MM.1S (cell line): ENCODE data around the gene CACNA1C.

Experiments used
- DNase-seq: peaks from one replicate; pipeline ENCODE4 v3.0.0-alpha.2; 2015
- H2AFZ ChIP-seq: fragments of 300-600 bp; sonication (generic); 2 replicates; pipeline ENCODE4 v1.6.0; 2016; ENCODE audit warnings: antibody characterized with exemption, low read length
- H3F3A ChIP-seq: fragments of 300-600 bp; sonication (generic); 2 replicates; pipeline ENCODE4 v1.6.1; 2016; ENCODE audit warnings: mild to moderate bottlenecking, antibody characterized with exemption, low read length, moderate library complexity, mixed read lengths; ENCODE audit not compliant: insufficient read depth
- H3K27ac ChIP-seq: fragments of 300-600 bp; sonication (generic); 2 replicates; pipeline ENCODE4 v1.5.1; 2016; ENCODE audit warnings: mild to moderate bottlenecking, low read length
- H3K27me3 ChIP-seq: fragments of 300-600 bp; sonication (generic); replicated peaks from 2 replicates; pipeline ENCODE4 v1.6.0; 2016; ENCODE audit warnings: low read length; ENCODE audit not compliant: insufficient read depth
- H3K36me3 ChIP-seq: fragments of 300-600 bp; sonication (generic); replicated peaks from 2 replicates; pipeline ENCODE4 v1.6.1; 2016; ENCODE audit warnings: mild to moderate bottlenecking, low read length, mixed read lengths; ENCODE audit not compliant: insufficient read depth
- H3K4me1 ChIP-seq: fragments of 300-600 bp; sonication (generic); 2 replicates; pipeline ENCODE4 v1.6.1; 2016; ENCODE audit warnings: low read length, mixed read lengths
- H3K4me2 ChIP-seq: fragments of 300-600 bp; sonication (generic); 2 replicates; pipeline ENCODE4 v1.6.0; 2016; ENCODE audit warnings: low read depth, low read length
- H3K4me3 ChIP-seq: fragments of 300-600 bp; sonication (generic); 2 replicates; pipeline ENCODE4 v1.5.1; 2016; ENCODE audit warnings: low read length, mixed read lengths
- H3K79me2 ChIP-seq: fragments of 300-600 bp; sonication (generic); 2 replicates; pipeline ENCODE4 v1.6.1; 2016; ENCODE audit warnings: mixed run types, low read length, mixed read lengths
- H3K9ac ChIP-seq: fragments of 300-600 bp; sonication (generic); 2 replicates; pipeline ENCODE4 v1.6.1; 2016; ENCODE audit warnings: low read length, mixed read lengths
- H3K9me2 ChIP-seq: fragments of 300-600 bp; sonication (generic); replicated peaks from 2 replicates; pipeline ENCODE4 v1.6.1; 2016; ENCODE audit warnings: mild to moderate bottlenecking, low read length, mixed read lengths; ENCODE audit not compliant: insufficient read depth
- H3K9me3 ChIP-seq: fragments of 300-600 bp; sonication (generic); replicated peaks from 2 replicates; pipeline ENCODE4 v1.6.1; 2016; ENCODE audit warnings: mild to moderate bottlenecking, low read length, mixed read lengths; ENCODE audit not compliant: insufficient read depth
- H4K20me1 ChIP-seq: fragments of 300-600 bp; sonication (generic); 2 replicates; pipeline ENCODE4 v1.6.1; 2016; ENCODE audit warnings: mild to moderate bottlenecking, low read length, moderate library complexity, mixed read lengths; ENCODE audit not compliant: insufficient read depth
- EZH2 ChIP-seq: fragments of 300-600 bp; sonication (generic); optimal IDR thresholded peaks from 2 replicates; pipeline ENCODE3; 2017; ENCODE audit warnings: low read depth, mild to moderate bottlenecking, antibody characterized with exemption, low read length, mixed read lengths
- EZH2phosphoT487 ChIP-seq: fragments of 300-600 bp; sonication (generic); IDR thresholded peaks from 2 replicates; pipeline ENCODE4 v1.6.1; 2018; ENCODE audit warnings: antibody characterized with exemption, low read length
- TF ChIP-seq, protein P1 (sequence below): fragments of 300-600 bp; sonication (generic); IDR thresholded peaks from 2 replicates; pipeline ENCODE4 v1.5.1; 2016; ENCODE audit warnings: antibody characterized with exemption, low read length, mixed read lengths

CACNA1C gene

DNA sequence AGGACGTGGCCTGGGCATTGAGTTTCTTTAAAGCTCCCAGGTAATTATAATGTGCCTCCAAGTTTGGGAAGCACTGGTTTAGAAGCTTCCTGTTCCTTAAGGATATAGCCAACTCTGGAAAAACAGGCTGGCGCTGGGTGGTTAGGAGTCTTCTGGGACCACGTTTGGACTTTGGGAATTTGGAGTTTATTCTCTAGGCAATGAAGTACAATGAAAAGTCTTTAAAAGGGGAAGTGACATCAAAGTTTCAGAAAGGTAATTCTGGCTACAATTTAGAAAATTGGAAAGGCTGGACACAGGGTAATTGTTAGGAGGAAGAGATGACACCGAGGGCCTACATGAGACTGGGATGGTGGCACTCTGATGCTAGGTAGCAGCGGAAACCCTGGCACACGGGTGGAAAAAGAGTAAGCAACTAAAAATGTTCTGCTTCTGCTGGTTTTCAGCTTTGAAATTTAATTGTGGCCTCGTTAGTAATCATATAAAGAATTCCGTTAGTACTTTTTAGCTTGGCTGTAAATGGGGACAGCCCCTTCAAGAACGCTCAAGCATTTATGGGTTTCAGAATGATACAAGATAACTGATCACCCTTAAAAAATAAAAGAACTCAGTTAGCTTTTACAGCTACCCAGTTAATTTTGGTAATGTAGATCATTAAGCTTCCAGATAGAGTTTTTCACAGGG lies 35.8 kb upstream of the CACNA1C start:
- DNase-seq, result no peak
- Histone ChIP-seq H4K20me1 (no peaks in the 10 kb centered on the region), H3K27ac (no peak overlapping the region), H3K9ac (no peak overlapping the region), H3K4me2 (no peak overlapping the region), H3K9me2 (no peaks in the 10 kb centered on the region), H3K9me3 (no peaks in the 10 kb centered on the region), H3K4me3 (no peak overlapping the region), H3K79me2 (no peaks in the 10 kb centered on the region), H3K4me1 (no peaks in the 10 kb centered on the region), H3F3A (no peaks in the 10 kb centered on the region), H2AFZ (no peak overlapping the region), H3K36me3 (no peaks in the 10 kb centered on the region), H3K27me3 (no peaks in the 10 kb centered on the region)
- TF ChIP-seq EZH2phosphoT487 (no peak), EZH2 (no peak)
- TF ChIP-seq, protein P1, sequence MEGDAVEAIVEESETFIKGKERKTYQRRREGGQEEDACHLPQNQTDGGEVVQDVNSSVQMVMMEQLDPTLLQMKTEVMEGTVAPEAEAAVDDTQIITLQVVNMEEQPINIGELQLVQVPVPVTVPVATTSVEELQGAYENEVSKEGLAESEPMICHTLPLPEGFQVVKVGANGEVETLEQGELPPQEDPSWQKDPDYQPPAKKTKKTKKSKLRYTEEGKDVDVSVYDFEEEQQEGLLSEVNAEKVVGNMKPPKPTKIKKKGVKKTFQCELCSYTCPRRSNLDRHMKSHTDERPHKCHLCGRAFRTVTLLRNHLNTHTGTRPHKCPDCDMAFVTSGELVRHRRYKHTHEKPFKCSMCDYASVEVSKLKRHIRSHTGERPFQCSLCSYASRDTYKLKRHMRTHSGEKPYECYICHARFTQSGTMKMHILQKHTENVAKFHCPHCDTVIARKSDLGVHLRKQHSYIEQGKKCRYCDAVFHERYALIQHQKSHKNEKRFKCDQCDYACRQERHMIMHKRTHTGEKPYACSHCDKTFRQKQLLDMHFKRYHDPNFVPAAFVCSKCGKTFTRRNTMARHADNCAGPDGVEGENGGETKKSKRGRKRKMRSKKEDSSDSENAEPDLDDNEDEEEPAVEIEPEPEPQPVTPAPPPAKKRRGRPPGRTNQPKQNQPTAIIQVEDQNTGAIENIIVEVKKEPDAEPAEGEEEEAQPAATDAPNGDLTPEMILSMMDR, result no peak

DNA sequence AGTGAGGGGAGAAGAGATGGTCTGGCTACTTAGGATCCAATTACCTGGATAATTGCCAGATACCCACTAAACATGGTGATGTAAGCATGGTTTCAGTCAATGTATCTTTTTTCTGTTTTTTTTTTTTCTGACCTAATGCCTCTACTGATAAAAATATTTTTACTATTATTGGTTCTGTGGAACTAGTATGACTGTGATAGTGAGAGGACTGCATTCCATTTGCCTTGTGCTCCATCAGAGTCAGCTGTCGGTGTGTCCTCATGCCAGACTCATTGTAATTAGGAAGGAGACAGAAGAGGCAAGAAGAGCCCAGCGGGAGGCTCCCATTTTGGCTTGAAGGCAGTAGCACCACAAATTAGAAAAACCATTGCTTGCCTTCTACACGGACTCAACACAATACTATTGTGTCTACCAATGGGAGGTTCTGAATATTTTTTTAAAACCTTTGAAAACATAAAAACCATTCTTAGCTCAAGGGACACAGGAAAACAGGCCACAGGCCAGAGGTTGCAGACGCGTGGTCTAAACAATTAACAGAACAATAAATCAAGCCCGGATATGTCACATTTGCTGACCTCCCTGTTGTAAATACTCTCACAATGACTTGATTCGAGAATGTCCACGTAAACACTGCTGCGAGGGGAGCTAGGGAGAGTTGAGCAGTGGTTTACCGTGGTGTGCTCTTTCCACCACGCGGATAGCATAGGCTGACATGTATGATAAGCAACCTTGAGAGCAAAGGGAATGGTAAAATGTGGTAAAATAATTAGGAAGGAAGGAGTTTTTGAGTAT lies 35.0 kb upstream of the CACNA1C start:
- Histone ChIP-seq H3K79me2 (no peaks in the 10 kb centered on the region), H3K27me3 (no peaks in the 10 kb centered on the region), H3K9me3 (no peaks in the 10 kb centered on the region), H3K4me3 (no peak overlapping the region), H3K27ac (no peak overlapping the region), H3K9ac (no peak overlapping the region), H3F3A (no peaks in the 10 kb centered on the region), H3K9me2 (no peaks in the 10 kb centered on the region), H2AFZ (no peak overlapping the region), H4K20me1 (no peaks in the 10 kb centered on the region), H3K4me1 (no peaks in the 10 kb centered on the region), H3K36me3 (no peaks in the 10 kb centered on the region), H3K4me2 (no peak overlapping the region)
- no peak for DNase-seq
- TF ChIP-seq, protein P1, result no peak
- no peak for TF ChIP-seq EZH2phosphoT487
- TF ChIP-seq EZH2, result no peak

DNA sequence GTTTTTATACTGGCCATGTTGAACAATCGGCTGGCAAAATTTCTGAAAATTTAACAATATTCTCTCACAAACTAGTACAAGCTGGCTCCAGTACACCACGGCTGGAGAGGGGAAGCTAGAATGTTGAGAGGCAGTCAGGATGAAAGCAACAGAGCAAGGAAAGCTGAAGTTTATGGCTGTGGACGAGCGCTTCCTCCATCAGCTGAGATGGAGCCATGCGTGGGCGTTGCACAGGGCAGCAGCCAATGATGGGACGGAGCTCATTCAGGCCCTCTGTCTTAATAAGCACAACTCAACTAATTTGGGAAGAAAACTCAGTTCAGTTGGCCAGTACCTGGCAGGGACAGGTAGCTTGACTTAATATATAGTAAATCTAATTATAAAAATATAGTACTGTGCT lies 34.4 kb upstream of the CACNA1C start:
- Histone ChIP-seq H3K9me2 (no peaks in the 10 kb centered on the region), H3K9ac (no peak overlapping the region), H4K20me1 (no peaks in the 10 kb centered on the region), H3K36me3 (no peaks in the 10 kb centered on the region), H3K4me3 (no peak overlapping the region), H3K4me2 (no peak overlapping the region), H3K27ac (no peak overlapping the region), H3K9me3 (no peaks in the 10 kb centered on the region), H3K27me3 (no peaks in the 10 kb centered on the region), H2AFZ (no peak overlapping the region), H3K79me2 (no peaks in the 10 kb centered on the region), H3K4me1 (no peaks in the 10 kb centered on the region), H3F3A (no peaks in the 10 kb centered on the region)
- no peak for DNase-seq
- TF ChIP-seq EZH2phosphoT487, result no peak
- TF ChIP-seq, protein P1, result no peak
- no peak for TF ChIP-seq EZH2
